ENCODE data around the gene GIPR. TPM values are rescaled to one million over a fixed set of nuclear protein-coding genes. Genes with fewer than 3 reads are reported as not detected.

GIPR gene
- polyA plus RNA-seq, 1 of the 3 experiments (the other 2 are of a cell fraction) = 1.4 TPM

DNA sequence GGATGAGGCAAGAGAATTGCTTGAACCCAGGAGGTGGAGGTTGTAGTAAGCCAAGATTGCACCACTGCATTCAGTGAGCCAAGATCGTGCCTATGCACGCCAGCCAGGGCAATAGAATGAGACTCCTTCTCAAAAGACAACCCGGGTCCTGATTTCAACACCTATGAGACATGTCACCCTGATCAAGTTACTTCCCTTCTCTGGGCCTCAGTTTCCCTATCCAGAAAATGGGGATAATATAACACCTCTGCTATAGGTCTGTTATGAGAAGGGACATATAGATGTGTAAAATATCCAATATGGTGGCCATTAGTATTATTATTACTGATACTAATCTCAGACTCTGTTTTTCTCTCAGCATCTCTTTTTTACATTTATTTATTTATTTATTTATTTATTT lies 12.9 kb upstream of the GIPR start:
- no peak overlapping the region for H2AFZ ChIP-seq (ENCODE audit: low read depth)
- no peaks in the 10 kb centered on the region for H3K9me2 ChIP-seq
- H3K4me1 ChIP-seq (ENCODE audit: control insufficient read depth in 1 of 2, insufficient read depth in 2 of 2, low read depth in 1 of 2, low read length in 1 of 2) = no peaks in the 10 kb centered on the region; a peak in 1 of 4 replicates
- DNase-seq = no peak
- no peak for TF ChIP-seq MEF2A (IDR thresholded peaks at IDR 0.05; ENCODE audit: borderline replicate concordance, low read depth)
- no peak for TF ChIP-seq FOXM1 (IDR thresholded peaks at IDR 0.05; ENCODE audit: low read depth)
- TF ChIP-seq GATA2 (CRISPR knock-in tag; IDR thresholded peaks at IDR 0.05) = no peak
- no peak for TF ChIP-seq TCF12 (IDR thresholded peaks at IDR 0.05)
- TF ChIP-seq, protein P1, sequence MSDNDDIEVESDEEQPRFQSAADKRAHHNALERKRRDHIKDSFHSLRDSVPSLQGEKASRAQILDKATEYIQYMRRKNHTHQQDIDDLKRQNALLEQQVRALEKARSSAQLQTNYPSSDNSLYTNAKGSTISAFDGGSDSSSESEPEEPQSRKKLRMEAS (IDR thresholded peaks at IDR 0.05; ENCODE audit: low read depth) = no peak
- TF ChIP-seq, protein P2, sequence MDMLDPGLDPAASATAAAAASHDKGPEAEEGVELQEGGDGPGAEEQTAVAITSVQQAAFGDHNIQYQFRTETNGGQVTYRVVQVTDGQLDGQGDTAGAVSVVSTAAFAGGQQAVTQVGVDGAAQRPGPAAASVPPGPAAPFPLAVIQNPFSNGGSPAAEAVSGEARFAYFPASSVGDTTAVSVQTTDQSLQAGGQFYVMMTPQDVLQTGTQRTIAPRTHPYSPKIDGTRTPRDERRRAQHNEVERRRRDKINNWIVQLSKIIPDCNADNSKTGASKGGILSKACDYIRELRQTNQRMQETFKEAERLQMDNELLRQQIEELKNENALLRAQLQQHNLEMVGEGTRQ (IDR thresholded peaks at IDR 0.05; ENCODE audit: borderline replicate concordance, low read depth, low read length) = no peak
- TF ChIP-seq POLR2AphosphoS5 (IDR thresholded peaks at IDR 0.05; ENCODE audit: low read depth, low read length) = no peak
- TF ChIP-seq ELF1 (IDR thresholded peaks at IDR 0.05) = no peak
- no peak for TF ChIP-seq EZH2phosphoT487 (IDR thresholded peaks at IDR 0.05; ENCODE audit: borderline replicate concordance, low read depth)
- TF ChIP-seq YY1 (IDR thresholded peaks at IDR 0.05; ENCODE audit: low read depth) = no peak
- TF ChIP-seq RCOR1 (IDR thresholded peaks at IDR 0.05; ENCODE audit: low read length) = no peak
- no peaks in the 10 kb centered on the region for H3K9me3 ChIP-seq
- H3F3A ChIP-seq (replicated peaks; ENCODE audit: insufficient read depth) = no peaks in the 10 kb centered on the region
- no peaks in the 10 kb centered on the region for H3K79me2 ChIP-seq (ENCODE audit: insufficient read depth)
- no peak overlapping the region for H3K4me3 ChIP-seq (ENCODE audit: low read depth in 2 of 2, low read length in 1 of 2)
- no peak overlapping the region for H3K27ac ChIP-seq (ENCODE audit: low read depth in 2 of 2, low read length in 1 of 2)
- CTCF ChIA-PET = no interaction called here
- H4K20me1 ChIP-seq (ENCODE audit: insufficient read depth) = no peaks in the 10 kb centered on the region
- H3K9ac ChIP-seq = no peak overlapping the region
- POLR2A ChIA-PET = no interaction called here
- H3K36me3 ChIP-seq (replicated peaks in 1 of 2; ENCODE audit: control insufficient read depth in 1 of 2, insufficient read depth in 2 of 2, low read length in 1 of 2) = no peaks in the 10 kb centered on the region
- H3K27me3 ChIP-seq (ENCODE audit: insufficient read depth) = no peaks in the 10 kb centered on the region
- WGBS (ENCODE audit: low lambda C conversion rate) = 83% methylated on average over 3 of the region's 3 CpGs
- no peak overlapping the region for H3K4me2 ChIP-seq

GRCh38 chr19:45657520-45658167 lies 10.4 kb upstream of the GIPR start:
- H2AFZ ChIP-seq (ENCODE audit: low read depth) = no peak overlapping the region
- CTCF ChIA-PET = no interaction called here
- WGBS (ENCODE audit: low lambda C conversion rate) = 64% methylated on average over 10 of the region's 14 CpGs
- H3K9ac ChIP-seq = no peak overlapping the region
- H3K4me2 ChIP-seq = no peak overlapping the region
- TF ChIP-seq POLR2AphosphoS5 (IDR thresholded peaks at IDR 0.05; ENCODE audit: low read depth, low read length) = no peak
- TF ChIP-seq, protein P3, sequence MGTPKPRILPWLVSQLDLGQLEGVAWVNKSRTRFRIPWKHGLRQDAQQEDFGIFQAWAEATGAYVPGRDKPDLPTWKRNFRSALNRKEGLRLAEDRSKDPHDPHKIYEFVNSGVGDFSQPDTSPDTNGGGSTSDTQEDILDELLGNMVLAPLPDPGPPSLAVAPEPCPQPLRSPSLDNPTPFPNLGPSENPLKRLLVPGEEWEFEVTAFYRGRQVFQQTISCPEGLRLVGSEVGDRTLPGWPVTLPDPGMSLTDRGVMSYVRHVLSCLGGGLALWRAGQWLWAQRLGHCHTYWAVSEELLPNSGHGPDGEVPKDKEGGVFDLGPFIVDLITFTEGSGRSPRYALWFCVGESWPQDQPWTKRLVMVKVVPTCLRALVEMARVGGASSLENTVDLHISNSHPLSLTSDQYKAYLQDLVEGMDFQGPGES (IDR thresholded peaks at IDR 0.05; ENCODE audit: low read depth, low read length) = no peak
- no peak for TF ChIP-seq TEAD4 (IDR thresholded peaks at IDR 0.05; ENCODE audit: borderline replicate concordance, insufficient read depth)
- no peak for TF ChIP-seq SMC3 (IDR thresholded peaks at IDR 0.05; ENCODE audit: low read depth, low read length)
- TF ChIP-seq EZH2phosphoT487 (IDR thresholded peaks at IDR 0.05; ENCODE audit: borderline replicate concordance, low read depth) = no peak
- TF ChIP-seq FOXM1 (IDR thresholded peaks at IDR 0.05; ENCODE audit: low read depth) = no peak
- TF ChIP-seq TAF1 (IDR thresholded peaks at IDR 0.05; ENCODE audit: borderline replicate concordance, low read depth, low read length) = no peak
- TF ChIP-seq NRF1 (IDR thresholded peaks at IDR 0.05; ENCODE audit: low read depth, low read length) = no peak
- H3K4me1 ChIP-seq (ENCODE audit: control insufficient read depth in 1 of 2, insufficient read depth in 2 of 2, low read depth in 1 of 2, low read length in 1 of 2) = no peaks in the 10 kb centered on the region; a peak in 1 of 4 replicates
- no peaks in the 10 kb centered on the region for H3K36me3 ChIP-seq (replicated peaks in 1 of 2; ENCODE audit: control insufficient read depth in 1 of 2, insufficient read depth in 2 of 2, low read length in 1 of 2)
- no peaks in the 10 kb centered on the region for H3F3A ChIP-seq (replicated peaks; ENCODE audit: insufficient read depth)
- no peaks in the 10 kb centered on the region for H3K79me2 ChIP-seq (ENCODE audit: insufficient read depth)
- no peaks in the 10 kb centered on the region for H4K20me1 ChIP-seq (ENCODE audit: insufficient read depth)
- H3K9me3 ChIP-seq = no peaks in the 10 kb centered on the region
- no peak overlapping the region for H3K27ac ChIP-seq (ENCODE audit: low read depth in 2 of 2, low read length in 1 of 2)
- H3K27me3 ChIP-seq (ENCODE audit: insufficient read depth) = no peaks in the 10 kb centered on the region
- no peaks in the 10 kb centered on the region for H3K9me2 ChIP-seq
- no peak overlapping the region for H3K4me3 ChIP-seq (ENCODE audit: low read depth in 2 of 2, low read length in 1 of 2)
- DNase-seq = peak; percentile 46
- POLR2A ChIA-PET = no interaction called here
